GM12873 (cell line): ENCODE measurements around the gene DDX25.

ENCODE experiments used
- TF ChIP-seq, protein P1 (sequence below): IDR thresholded peaks from 2 replicates; pipeline ENCODE4 v1.5.1; 2012; ENCODE audit warnings: low read depth, mild to moderate bottlenecking, moderate library complexity, low read length, control low read depth; ENCODE audit not compliant: insufficient read depth; ENCODE audit errors: missing control alignments

Gene DDX25

GRCh38 chr11:125978181-125978716 lies 73.9 kb downstream of the DDX25 start:
- TF ChIP-seq, protein P1, sequence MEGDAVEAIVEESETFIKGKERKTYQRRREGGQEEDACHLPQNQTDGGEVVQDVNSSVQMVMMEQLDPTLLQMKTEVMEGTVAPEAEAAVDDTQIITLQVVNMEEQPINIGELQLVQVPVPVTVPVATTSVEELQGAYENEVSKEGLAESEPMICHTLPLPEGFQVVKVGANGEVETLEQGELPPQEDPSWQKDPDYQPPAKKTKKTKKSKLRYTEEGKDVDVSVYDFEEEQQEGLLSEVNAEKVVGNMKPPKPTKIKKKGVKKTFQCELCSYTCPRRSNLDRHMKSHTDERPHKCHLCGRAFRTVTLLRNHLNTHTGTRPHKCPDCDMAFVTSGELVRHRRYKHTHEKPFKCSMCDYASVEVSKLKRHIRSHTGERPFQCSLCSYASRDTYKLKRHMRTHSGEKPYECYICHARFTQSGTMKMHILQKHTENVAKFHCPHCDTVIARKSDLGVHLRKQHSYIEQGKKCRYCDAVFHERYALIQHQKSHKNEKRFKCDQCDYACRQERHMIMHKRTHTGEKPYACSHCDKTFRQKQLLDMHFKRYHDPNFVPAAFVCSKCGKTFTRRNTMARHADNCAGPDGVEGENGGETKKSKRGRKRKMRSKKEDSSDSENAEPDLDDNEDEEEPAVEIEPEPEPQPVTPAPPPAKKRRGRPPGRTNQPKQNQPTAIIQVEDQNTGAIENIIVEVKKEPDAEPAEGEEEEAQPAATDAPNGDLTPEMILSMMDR, result no peak
